Gastrocnemius medialis (tissue), 4 donors: ENCODE results near the gene INPP5D. TPM values are rescaled to one million over a fixed set of nuclear protein-coding genes. Genes with fewer than 3 reads are reported as not detected.

ENCODE experiments used
- ATAC-seq, 2 donors: fragments of 150-250 bp; one replicate each; pipeline ENCODE4 v1.9.1; 2016
- DNase-seq, 2 donors: peaks; one replicate each; pipeline ENCODE4 v3.0.0-alpha.2; 2019
- H3K27ac ChIP-seq, 4 donors: fragments of 200-600 bp; sonication (generic); 1 replicate in 1 of 4; 2 replicates in 3 of 4; pipeline ENCODE4 v1.5.1; 2016 to 2018; ENCODE audit warnings: mild to moderate bottlenecking in 2 of 4, moderate library complexity in 1 of 4
- H3K27me3 ChIP-seq, 3 donors: fragments of 200-600 bp; sonication (generic) in 2 of 3; 1 replicate in 1 of 3; 2 replicates in 2 of 3; pipeline versions ENCODE4 v1.5.1 to v1.6.0; 2016 to 2019; ENCODE audit warnings: mild to moderate bottlenecking in 1 of 3, moderate library complexity in 1 of 3
- H3K36me3 ChIP-seq, 2 donors: fragments of 200-600 bp; sonication (generic) in 1 of 2; one replicate each; pipeline ENCODE4 v1.5.1; 2017 to 2018
- H3K4me1 ChIP-seq, 2 donors: fragments of 200-600 bp; sonication (generic) in 1 of 2; one replicate each; pipeline ENCODE4 v1.5.1; 2016 to 2017; ENCODE audit warnings: mild to moderate bottlenecking in 2 of 2
- H3K4me3 ChIP-seq, 4 donors: fragments of 200-600 bp; sonication (generic) in 3 of 4; 1 replicate in 1 of 4; 2 replicates in 3 of 4; pipeline ENCODE4 v1.5.1; 2016 to 2019; ENCODE audit warnings: mild to moderate bottlenecking in 2 of 4
- H3K9me3 ChIP-seq, 3 donors: fragments of 200-600 bp; sonication (generic) in 2 of 3; 1 replicate in 1 of 3; 2 replicates in 2 of 3; pipeline ENCODE4 v1.5.1; 2016 to 2019
- CTCF ChIP-seq, 5 experiments: fragments of 450-650 bp in 3 of 5; fragments of 200-600 bp in 2 of 5; sonication (generic) in 2 of 5; IDR thresholded peaks in 4 of 5; conservative IDR thresholded peaks in 1 of 5; 1 replicate in 4 of 5; 2 replicates in 1 of 5; pipeline ENCODE4 v1.5.1; 2016 to 2019; ENCODE audit warnings: antibody characterized with exemption in 5 of 5, mild to moderate bottlenecking in 3 of 5, moderate library complexity in 3 of 5
- POLR2A ChIP-seq, 2 donors: fragments of 450-650 bp; IDR thresholded peaks; one replicate each; pipeline ENCODE4 v1.6.1; 2017; ENCODE audit warnings: antibody characterized with exemption in 2 of 2, mild to moderate bottlenecking in 2 of 2, moderate library complexity in 2 of 2
- in situ Hi-C, 4 donors: fragments of 200-750 bp; cut with MboI; loops; one replicate each; pipeline versions ENCODE4 v1.15.0 to v1.8.0; 2017; ENCODE audit warnings: low sequenced_read_pairs in 4 of 4
- intact Hi-C: fragments of 100-400 bp; cut with DNase I; formaldehyde crosslinking; loops from one replicate; pipeline ENCODE4 v1.15.1; 2023; ENCODE audit warnings: low total_unique reads
- total RNA-seq, 4 donors: library from RNA; depleted of rRNA; stranded (reverse); fragments of >200 nt; gene quantifications; one replicate each; pipeline versions ENCODE4 v1.1.0 to v1.2.3, GENCODE V29; 2016

Gene INPP5D
- total RNA-seq, 4 donors from 2014 or later = 1.7 to 18.7 (median 4.9) TPM

GRCh38 chr2:233217892-233218377 lies 157.8 kb downstream of the INPP5D start:
- Histone ChIP-seq H3K4me3 (no peak overlapping the region), H3K36me3 (no peaks in the 10 kb centered on the region), H3K27ac (no peak overlapping the region), H3K4me1 (no peaks in the 10 kb centered on the region), H3K9me3 (no peaks in the 10 kb centered on the region), H3K27me3 (no peaks in the 10 kb centered on the region)
- DNase-seq = no peak
- no peak for TF ChIP-seq CTCF (IDR thresholded peaks at IDR 0.05 in 4 of 5, conservative IDR thresholded peaks at IDR 0.05 in 1 of 5)
- no peak for TF ChIP-seq POLR2A (IDR thresholded peaks at IDR 0.05)
- ATAC-seq = no peak
- intact Hi-C loops = no loop called here
- in situ Hi-C loops = no loop called here

- H3K9me3 ChIP-seq = no peaks in the 10 kb centered on the region
- no peak for TF ChIP-seq CTCF (IDR thresholded peaks at IDR 0.05 in 4 of 5, conservative IDR thresholded peaks at IDR 0.05 in 1 of 5)
- TF ChIP-seq POLR2A (IDR thresholded peaks at IDR 0.05) = no peak
- ATAC-seq = no peak
- in situ Hi-C loops = no loop called here
- intact Hi-C loops = no loop called here
- no peaks in the 10 kb centered on the region for H3K36me3 ChIP-seq
- no peak overlapping the region for H3K27ac ChIP-seq
- no peaks in the 10 kb centered on the region for H3K4me1 ChIP-seq
- no peaks in the 10 kb centered on the region for H3K27me3 ChIP-seq
- no peak for DNase-seq
- no peak overlapping the region for H3K4me3 ChIP-seq
Measured at GRCh38 chr2:233218836-233219235, 158.7 kb downstream of the INPP5D start.

GRCh38 chr2:233219848-233220247 lies 159.7 kb downstream of the INPP5D start:
- TF ChIP-seq POLR2A (IDR thresholded peaks at IDR 0.05) (no peak), CTCF (IDR thresholded peaks at IDR 0.05 in 4 of 5, conservative IDR thresholded peaks at IDR 0.05 in 1 of 5) (no peak)
- no peaks in the 10 kb centered on the region for H3K27me3 ChIP-seq
- H3K4me3 ChIP-seq = no peak overlapping the region
- H3K9me3 ChIP-seq = no peaks in the 10 kb centered on the region
- no peaks in the 10 kb centered on the region for H3K36me3 ChIP-seq
- H3K27ac ChIP-seq = no peak overlapping the region
- H3K4me1 ChIP-seq = no peaks in the 10 kb centered on the region
- intact Hi-C loops = no loop called here
- ATAC-seq = no peak
- DNase-seq = no peak
- in situ Hi-C loops = no loop called here

- Histone ChIP-seq H3K27me3 (no peaks in the 10 kb centered on the region), H3K4me1 (no peaks in the 10 kb centered on the region), H3K4me3 (no peak overlapping the region), H3K36me3 (no peaks in the 10 kb centered on the region), H3K27ac (no peak overlapping the region), H3K9me3 (no peaks in the 10 kb centered on the region)
- no peak for ATAC-seq
- TF ChIP-seq POLR2A (IDR thresholded peaks at IDR 0.05) (no peak), CTCF (IDR thresholded peaks at IDR 0.05 in 4 of 5, conservative IDR thresholded peaks at IDR 0.05 in 1 of 5) (no peak)
- DNase-seq = no peak
- in situ Hi-C loops (no loop called here), intact Hi-C loops (no loop called here)
Measured at GRCh38 chr2:233221378-233222063, 161.4 kb downstream of the INPP5D start.
